GM23338 (cell line): ENCODE results near the gene DLL1. TPM values are rescaled to one million over a fixed set of nuclear protein-coding genes. Genes with fewer than 3 reads are reported as not detected.

Experiments
- ATAC-seq: fragments of 200-7000 bp; cut with Tn5 transposase; 3 replicates; pipeline ENCODE4 v1.9.1; 2020
- DNase-seq: peaks from one replicate; pipeline ENCODE4 v3.0.0-alpha.2; 2015; ENCODE audit warnings: low spot score
- H2AFZ ChIP-seq: fragments of 200-600 bp; sonication (generic); 2 replicates; pipeline ENCODE4 v1.8.0; 2016; ENCODE audit warnings: antibody characterized with exemption, mild to moderate bottlenecking, moderate library complexity
- H3F3A ChIP-seq: fragments of 200-600 bp; sonication (generic); replicated peaks from 2 replicates; pipeline ENCODE4 v1.8.0; 2017; ENCODE audit warnings: antibody characterized with exemption, mixed run types, low read depth
- H3K27ac ChIP-seq: fragments of 200-600 bp; sonication (generic); 2 replicates; pipeline ENCODE4 v1.6.1; 2016; ENCODE audit warnings: low read depth
- H3K27me3 ChIP-seq: fragments of 200-600 bp; sonication (generic); 2 replicates; pipeline ENCODE4 v1.8.0; 2016; ENCODE audit warnings: mild to moderate bottlenecking, mixed run types, moderate library complexity; ENCODE audit not compliant: insufficient read depth
- H3K36me3 ChIP-seq: fragments of 200-600 bp; sonication (generic); 2 replicates; pipeline ENCODE4 v1.8.0; 2016; ENCODE audit warnings: mild to moderate bottlenecking; ENCODE audit not compliant: insufficient read depth
- H3K4me1 ChIP-seq: fragments of 200-600 bp; sonication (generic); 2 replicates; pipeline ENCODE4 v1.8.0; 2016; ENCODE audit warnings: mild to moderate bottlenecking, moderate library complexity; ENCODE audit not compliant: insufficient read depth
- H3K4me2 ChIP-seq: fragments of 200-600 bp; sonication (generic); 2 replicates; pipeline ENCODE4 v1.7.1; 2017; ENCODE audit warnings: mixed run types
- H3K4me3 ChIP-seq: fragments of 200-600 bp; sonication (generic); 2 replicates; pipeline ENCODE4 v1.6.1; 2016; ENCODE audit warnings: mixed run types
- H3K79me2 ChIP-seq: fragments of 200-600 bp; sonication (generic); replicated peaks from 2 replicates; pipeline ENCODE4 v1.8.0; 2017; ENCODE audit warnings: mild to moderate bottlenecking; ENCODE audit not compliant: insufficient read depth
- H3K9me2 ChIP-seq: fragments of 200-600 bp; sonication (generic); 2 replicates; pipeline ENCODE4 v1.8.0; 2017; ENCODE audit not compliant: insufficient read depth
- H4K20me1 ChIP-seq: fragments of 200-600 bp; sonication (generic); replicated peaks from 2 replicates; pipeline ENCODE4 v1.8.0; 2017; ENCODE audit warnings: mild to moderate bottlenecking; ENCODE audit not compliant: insufficient read depth
- H3K27ac Mint-ChIP-seq: 2 replicates; pipeline ENCODE4 v1.8.0; 2020; ENCODE audit warnings: inconsistent platforms, mild to moderate bottlenecking, moderate library complexity, mixed read lengths
- H3K27me3 Mint-ChIP-seq: 3 replicates; pipeline ENCODE4 v1.8.0; 2022; ENCODE audit warnings: low read depth, mild to moderate bottlenecking, moderate library complexity, mixed read lengths, inconsistent platforms; ENCODE audit not compliant: insufficient read depth, poor library complexity
- H3K36me3 Mint-ChIP-seq: 3 replicates; pipeline ENCODE4 v1.8.0; 2021; ENCODE audit warnings: low read depth, mild to moderate bottlenecking, inconsistent platforms, moderate library complexity, mixed read lengths
- H3K4me1 Mint-ChIP-seq: 3 replicates; pipeline ENCODE4 v1.8.0; 2020; ENCODE audit warnings: mild to moderate bottlenecking, inconsistent platforms, mixed read lengths
- H3K4me3 Mint-ChIP-seq: 3 replicates; pipeline ENCODE4 v1.8.0; 2021; ENCODE audit warnings: moderate library complexity, mild to moderate bottlenecking, inconsistent platforms, mixed read lengths
- H3K9me3 Mint-ChIP-seq: 3 replicates; pipeline ENCODE4 v1.8.0; 2020; ENCODE audit warnings: moderate library complexity, mild to moderate bottlenecking, inconsistent platforms, mixed read lengths
- CREB1 ChIP-seq: fragments of 250-450 bp; sonication (Bioruptor Pico); IDR thresholded peaks from 2 replicates; pipeline ENCODE4 v1.5.0; 2020; ENCODE audit warnings: low read depth, mild to moderate bottlenecking, moderate library complexity
- CTCF ChIP-seq, 2 experiments: fragments of 200-600 bp in 1 of 2; sonication (generic) in 1 of 2; conservative IDR thresholded peaks; 2 replicates each; pipeline versions ENCODE4 v1.5.1 to v1.6.1; 2016 to 2017; ENCODE audit warnings: antibody characterized with exemption in 2 of 2, low read depth in 2 of 2, mild to moderate bottlenecking in 2 of 2, moderate library complexity in 1 of 2
- ETS1 ChIP-seq: IDR thresholded peaks from 2 replicates; pipeline ENCODE4 v1.6.1; 2016; ENCODE audit warnings: antibody characterized with exemption
- EZH2 ChIP-seq: fragments of 200-600 bp; sonication (generic); IDR thresholded peaks from one replicate; pipeline ENCODE4 v1.8.0; 2017; ENCODE audit warnings: antibody characterized with exemption, mild to moderate bottlenecking, low read depth; ENCODE audit not compliant: unreplicated experiment
- EZH2phosphoT487 ChIP-seq: fragments of 200-600 bp; sonication (generic); IDR thresholded peaks from one replicate; pipeline ENCODE4 v1.8.1; 2018; ENCODE audit warnings: antibody characterized with exemption; ENCODE audit not compliant: unreplicated experiment
- JUNB ChIP-seq: IDR thresholded peaks from one replicate; pipeline ENCODE4 v1.6.1; 2016; ENCODE audit warnings: antibody characterized with exemption; ENCODE audit not compliant: unreplicated experiment
- REST ChIP-seq: IDR thresholded peaks from one replicate; pipeline ENCODE4 v1.6.1; 2018; ENCODE audit warnings: antibody characterized with exemption; ENCODE audit not compliant: unreplicated experiment
- STAT1 ChIP-seq: IDR thresholded peaks from one replicate; pipeline ENCODE4 v1.6.1; 2016; ENCODE audit warnings: antibody characterized with exemption; ENCODE audit not compliant: unreplicated experiment
- ZNF462 ChIP-seq: fragments of 250-450 bp; sonication (Bioruptor Pico); IDR thresholded peaks from 2 replicates; pipeline ENCODE4 v1.5.0; 2020; ENCODE audit warnings: mild to moderate bottlenecking, moderate library complexity
- polyA plus RNA-seq: library from polyadenylated mRNA; unstranded; fragments of >200 nt; fragmentation: Nextera tagmentation; extraction: Ambion mirVana; gene quantifications from 2 replicates; pipeline ENCODE4 v1.2.1, GENCODE V29; 2016
- total RNA-seq: library from RNA; depleted of rRNA; stranded (reverse); fragments of >200 nt; shearing (Covaris generic); gene quantifications from 2 replicates; pipeline ENCODE4 v1.2.3, GENCODE V29; 2014

The DLL1 gene
- total and polyA plus RNA-seq, 2 experiments from 2014 or later = 2.2 to 4.6 TPM

GRCh38 chr6:170237999-170238740 lies 52.7 kb downstream of the DLL1 start:
- Histone ChIP-seq H3F3A (no peaks in the 10 kb centered on the region), H3K27ac (no peak overlapping the region), H2AFZ (no peak overlapping the region), H3K36me3 (no peaks in the 10 kb centered on the region), H3K9me2 (no peaks in the 10 kb centered on the region), H3K4me3 (no peak overlapping the region), H3K27me3 (no peaks in the 10 kb centered on the region), H3K79me2 (no peaks in the 10 kb centered on the region), H3K4me2 (no peak overlapping the region), H3K4me1 (peaks cover 4% of the 10 kb centered on the region), H4K20me1 (no peaks in the 10 kb centered on the region)
- Mint-ChIP-seq H3K27ac (no peak overlapping the region), H3K36me3 (no peaks in the 10 kb centered on the region), H3K9me3 (no peaks in the 10 kb centered on the region; the same call in 2 of the 3 replicates), H3K4me1 (peaks cover 17% of the 10 kb centered on the region), H3K27me3 (peaks cover 7% of the 10 kb centered on the region), H3K4me3 (no peak overlapping the region)
- TF ChIP-seq REST (no peak), ZNF462 (no peak), JUNB (no peak), EZH2phosphoT487 (no peak), CTCF (conservative IDR thresholded peaks at IDR 0.05; ENCODE audit: low read depth in 2 of 2) (no peak), CREB1 (CRISPR knock-in tag) (no peak), STAT1 (no peak), EZH2 (no peak), ETS1 (no peak)
- DNase-seq (no peak), ATAC-seq (no peak)
